ENCODE measurements around the gene HDGFL1.

DNA sequence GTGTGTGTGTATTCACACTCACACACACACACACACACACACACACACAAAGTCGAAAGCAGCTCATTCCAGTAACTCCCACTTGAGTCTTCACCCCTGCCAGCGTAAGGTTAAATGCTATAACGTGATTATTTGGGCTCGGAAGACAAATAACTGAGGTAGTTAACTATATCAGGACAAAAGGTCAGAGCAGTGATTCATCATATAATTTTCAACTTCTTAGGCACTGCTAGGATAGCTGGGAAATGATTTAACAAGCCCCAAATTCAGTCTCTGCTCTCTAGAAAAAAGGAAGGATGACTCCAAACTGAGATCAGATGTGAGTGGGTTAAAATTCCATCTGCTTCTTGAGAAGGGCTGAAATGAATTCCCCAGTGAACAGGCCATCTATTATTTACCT lies 30.7 kb downstream of the HDGFL1 start:
- TF ChIP-seq, protein P1, sequence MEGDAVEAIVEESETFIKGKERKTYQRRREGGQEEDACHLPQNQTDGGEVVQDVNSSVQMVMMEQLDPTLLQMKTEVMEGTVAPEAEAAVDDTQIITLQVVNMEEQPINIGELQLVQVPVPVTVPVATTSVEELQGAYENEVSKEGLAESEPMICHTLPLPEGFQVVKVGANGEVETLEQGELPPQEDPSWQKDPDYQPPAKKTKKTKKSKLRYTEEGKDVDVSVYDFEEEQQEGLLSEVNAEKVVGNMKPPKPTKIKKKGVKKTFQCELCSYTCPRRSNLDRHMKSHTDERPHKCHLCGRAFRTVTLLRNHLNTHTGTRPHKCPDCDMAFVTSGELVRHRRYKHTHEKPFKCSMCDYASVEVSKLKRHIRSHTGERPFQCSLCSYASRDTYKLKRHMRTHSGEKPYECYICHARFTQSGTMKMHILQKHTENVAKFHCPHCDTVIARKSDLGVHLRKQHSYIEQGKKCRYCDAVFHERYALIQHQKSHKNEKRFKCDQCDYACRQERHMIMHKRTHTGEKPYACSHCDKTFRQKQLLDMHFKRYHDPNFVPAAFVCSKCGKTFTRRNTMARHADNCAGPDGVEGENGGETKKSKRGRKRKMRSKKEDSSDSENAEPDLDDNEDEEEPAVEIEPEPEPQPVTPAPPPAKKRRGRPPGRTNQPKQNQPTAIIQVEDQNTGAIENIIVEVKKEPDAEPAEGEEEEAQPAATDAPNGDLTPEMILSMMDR (IDR thresholded peaks at IDR 0.05; ENCODE audit: control extremely low read depth in 1 of 3, insufficient read depth in 1 of 3, low read depth in 1 of 3, low read length in 3 of 3): no peak
- TF ChIP-seq SRF (IDR thresholded peaks at IDR 0.05; ENCODE audit: low read depth, low read length) (no peak), TEAD4 (IDR thresholded peaks at IDR 0.05; ENCODE audit: low read depth, low read length) (no peak), TAF1 (IDR thresholded peaks at IDR 0.05; ENCODE audit: low read depth, low read length) (no peak), EZH2 (IDR thresholded peaks at IDR 0.05; ENCODE audit: low read depth, low read length, severe bottlenecking) (no peak), JUND (IDR thresholded peaks at IDR 0.05; ENCODE audit: low read length) (no peak), POLR2AphosphoS5 (IDR thresholded peaks at IDR 0.05; ENCODE audit: low read depth, low read length) (no peak), YY1 (IDR thresholded peaks at IDR 0.05; ENCODE audit: low read depth, low read length) (no peak)
- TF ChIP-seq, protein P2, sequence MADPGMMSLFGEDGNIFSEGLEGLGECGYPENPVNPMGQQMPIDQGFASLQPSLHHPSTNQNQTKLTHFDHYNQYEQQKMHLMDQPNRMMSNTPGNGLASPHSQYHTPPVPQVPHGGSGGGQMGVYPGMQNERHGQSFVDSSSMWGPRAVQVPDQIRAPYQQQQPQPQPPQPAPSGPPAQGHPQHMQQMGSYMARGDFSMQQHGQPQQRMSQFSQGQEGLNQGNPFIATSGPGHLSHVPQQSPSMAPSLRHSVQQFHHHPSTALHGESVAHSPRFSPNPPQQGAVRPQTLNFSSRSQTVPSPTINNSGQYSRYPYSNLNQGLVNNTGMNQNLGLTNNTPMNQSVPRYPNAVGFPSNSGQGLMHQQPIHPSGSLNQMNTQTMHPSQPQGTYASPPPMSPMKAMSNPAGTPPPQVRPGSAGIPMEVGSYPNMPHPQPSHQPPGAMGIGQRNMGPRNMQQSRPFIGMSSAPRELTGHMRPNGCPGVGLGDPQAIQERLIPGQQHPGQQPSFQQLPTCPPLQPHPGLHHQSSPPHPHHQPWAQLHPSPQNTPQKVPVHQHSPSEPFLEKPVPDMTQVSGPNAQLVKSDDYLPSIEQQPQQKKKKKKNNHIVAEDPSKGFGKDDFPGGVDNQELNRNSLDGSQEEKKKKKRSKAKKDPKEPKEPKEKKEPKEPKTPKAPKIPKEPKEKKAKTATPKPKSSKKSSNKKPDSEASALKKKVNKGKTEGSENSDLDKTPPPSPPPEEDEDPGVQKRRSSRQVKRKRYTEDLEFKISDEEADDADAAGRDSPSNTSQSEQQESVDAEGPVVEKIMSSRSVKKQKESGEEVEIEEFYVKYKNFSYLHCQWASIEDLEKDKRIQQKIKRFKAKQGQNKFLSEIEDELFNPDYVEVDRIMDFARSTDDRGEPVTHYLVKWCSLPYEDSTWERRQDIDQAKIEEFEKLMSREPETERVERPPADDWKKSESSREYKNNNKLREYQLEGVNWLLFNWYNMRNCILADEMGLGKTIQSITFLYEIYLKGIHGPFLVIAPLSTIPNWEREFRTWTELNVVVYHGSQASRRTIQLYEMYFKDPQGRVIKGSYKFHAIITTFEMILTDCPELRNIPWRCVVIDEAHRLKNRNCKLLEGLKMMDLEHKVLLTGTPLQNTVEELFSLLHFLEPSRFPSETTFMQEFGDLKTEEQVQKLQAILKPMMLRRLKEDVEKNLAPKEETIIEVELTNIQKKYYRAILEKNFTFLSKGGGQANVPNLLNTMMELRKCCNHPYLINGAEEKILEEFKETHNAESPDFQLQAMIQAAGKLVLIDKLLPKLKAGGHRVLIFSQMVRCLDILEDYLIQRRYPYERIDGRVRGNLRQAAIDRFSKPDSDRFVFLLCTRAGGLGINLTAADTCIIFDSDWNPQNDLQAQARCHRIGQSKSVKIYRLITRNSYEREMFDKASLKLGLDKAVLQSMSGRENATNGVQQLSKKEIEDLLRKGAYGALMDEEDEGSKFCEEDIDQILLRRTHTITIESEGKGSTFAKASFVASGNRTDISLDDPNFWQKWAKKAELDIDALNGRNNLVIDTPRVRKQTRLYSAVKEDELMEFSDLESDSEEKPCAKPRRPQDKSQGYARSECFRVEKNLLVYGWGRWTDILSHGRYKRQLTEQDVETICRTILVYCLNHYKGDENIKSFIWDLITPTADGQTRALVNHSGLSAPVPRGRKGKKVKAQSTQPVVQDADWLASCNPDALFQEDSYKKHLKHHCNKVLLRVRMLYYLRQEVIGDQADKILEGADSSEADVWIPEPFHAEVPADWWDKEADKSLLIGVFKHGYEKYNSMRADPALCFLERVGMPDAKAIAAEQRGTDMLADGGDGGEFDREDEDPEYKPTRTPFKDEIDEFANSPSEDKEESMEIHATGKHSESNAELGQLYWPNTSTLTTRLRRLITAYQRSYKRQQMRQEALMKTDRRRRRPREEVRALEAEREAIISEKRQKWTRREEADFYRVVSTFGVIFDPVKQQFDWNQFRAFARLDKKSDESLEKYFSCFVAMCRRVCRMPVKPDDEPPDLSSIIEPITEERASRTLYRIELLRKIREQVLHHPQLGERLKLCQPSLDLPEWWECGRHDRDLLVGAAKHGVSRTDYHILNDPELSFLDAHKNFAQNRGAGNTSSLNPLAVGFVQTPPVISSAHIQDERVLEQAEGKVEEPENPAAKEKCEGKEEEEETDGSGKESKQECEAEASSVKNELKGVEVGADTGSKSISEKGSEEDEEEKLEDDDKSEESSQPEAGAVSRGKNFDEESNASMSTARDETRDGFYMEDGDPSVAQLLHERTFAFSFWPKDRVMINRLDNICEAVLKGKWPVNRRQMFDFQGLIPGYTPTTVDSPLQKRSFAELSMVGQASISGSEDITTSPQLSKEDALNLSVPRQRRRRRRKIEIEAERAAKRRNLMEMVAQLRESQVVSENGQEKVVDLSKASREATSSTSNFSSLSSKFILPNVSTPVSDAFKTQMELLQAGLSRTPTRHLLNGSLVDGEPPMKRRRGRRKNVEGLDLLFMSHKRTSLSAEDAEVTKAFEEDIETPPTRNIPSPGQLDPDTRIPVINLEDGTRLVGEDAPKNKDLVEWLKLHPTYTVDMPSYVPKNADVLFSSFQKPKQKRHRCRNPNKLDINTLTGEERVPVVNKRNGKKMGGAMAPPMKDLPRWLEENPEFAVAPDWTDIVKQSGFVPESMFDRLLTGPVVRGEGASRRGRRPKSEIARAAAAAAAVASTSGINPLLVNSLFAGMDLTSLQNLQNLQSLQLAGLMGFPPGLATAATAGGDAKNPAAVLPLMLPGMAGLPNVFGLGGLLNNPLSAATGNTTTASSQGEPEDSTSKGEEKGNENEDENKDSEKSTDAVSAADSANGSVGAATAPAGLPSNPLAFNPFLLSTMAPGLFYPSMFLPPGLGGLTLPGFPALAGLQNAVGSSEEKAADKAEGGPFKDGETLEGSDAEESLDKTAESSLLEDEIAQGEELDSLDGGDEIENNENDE (IDR thresholded peaks at IDR 0.05; ENCODE audit: insufficient replicate concordance, low read length): no peak

Data from H1 (cell line).